WTC11 (cell line): ENCODE measurements around the gene EP400.

Source experiments
- AFF4 ChIP-seq: sonication (generic); formaldehyde crosslinking; IDR thresholded peaks from 2 replicates; pipeline ENCODE4 v1.8.1; 2023; ENCODE audit warnings: mild to moderate bottlenecking, missing genetic modification reagents, borderline replicate concordance
- CTCF ChIP-seq: fragments of 200-600 bp; IDR thresholded peaks from 2 replicates; pipeline ENCODE4 v1.8.0; 2022; ENCODE audit warnings: antibody characterized with exemption
- ETV6 ChIP-seq: sonication (generic); formaldehyde crosslinking; IDR thresholded peaks from 2 replicates; pipeline ENCODE4 v1.8.1; 2022; ENCODE audit warnings: mild to moderate bottlenecking, missing genetic modification reagents
- HMGXB4 ChIP-seq: sonication (generic); formaldehyde crosslinking; IDR thresholded peaks from 2 replicates; pipeline ENCODE4 v1.8.1; 2023; ENCODE audit warnings: mild to moderate bottlenecking, moderate library complexity, missing genetic modification reagents
- JUN ChIP-seq: sonication (generic); formaldehyde crosslinking; IDR thresholded peaks from 2 replicates; pipeline ENCODE4 v1.8.0; 2023; ENCODE audit warnings: mild to moderate bottlenecking, missing genetic modification reagents
- KAT7 ChIP-seq: sonication (generic); formaldehyde crosslinking; IDR thresholded peaks from 2 replicates; pipeline ENCODE4 v1.8.1; 2023; ENCODE audit warnings: missing genetic modification reagents, mild to moderate bottlenecking, borderline replicate concordance
- MLX ChIP-seq: sonication (generic); formaldehyde crosslinking; IDR thresholded peaks from 2 replicates; pipeline ENCODE4 v1.8.1; 2023; ENCODE audit warnings: mild to moderate bottlenecking, missing genetic modification reagents, moderate library complexity
- NR3C1 ChIP-seq: sonication (generic); formaldehyde crosslinking; conservative IDR thresholded peaks from 2 replicates; pipeline ENCODE4 v1.8.1; 2023; ENCODE audit warnings: low read depth, mild to moderate bottlenecking, missing genetic modification reagents
- RORB ChIP-seq: fragments of 250-450 bp; sonication (Bioruptor Pico); IDR thresholded peaks from 2 replicates; pipeline ENCODE4 v1.9.0; 2021; ENCODE audit warnings: mild to moderate bottlenecking
- TCF7 ChIP-seq: sonication (generic); formaldehyde crosslinking; IDR thresholded peaks from 2 replicates; pipeline ENCODE4 v1.8.0; 2022; ENCODE audit warnings: mild to moderate bottlenecking, low read depth, missing genetic modification reagents, moderate library complexity
- ZNF232 ChIP-seq: sonication (generic); formaldehyde crosslinking; IDR thresholded peaks from 2 replicates; pipeline ENCODE4 v1.8.0; 2022; ENCODE audit warnings: mild to moderate bottlenecking, missing genetic modification reagents
- ZSCAN18 ChIP-seq: fragments of 250-450 bp; sonication (Bioruptor Pico); IDR thresholded peaks from 2 replicates; pipeline ENCODE4 v2.1.2; 2022; ENCODE audit warnings: mild to moderate bottlenecking, moderate library complexity
- TF ChIP-seq, protein P1 (sequence below): sonication (generic); formaldehyde crosslinking; IDR thresholded peaks from 2 replicates; pipeline ENCODE4 v1.8.0; 2022; ENCODE audit warnings: mild to moderate bottlenecking, missing genetic modification reagents
- TF ChIP-seq, protein P2 (sequence below): sonication (generic); formaldehyde crosslinking; IDR thresholded peaks from 2 replicates; pipeline ENCODE4 v1.8.0; 2023; ENCODE audit warnings: missing genetic modification reagents

DNA sequence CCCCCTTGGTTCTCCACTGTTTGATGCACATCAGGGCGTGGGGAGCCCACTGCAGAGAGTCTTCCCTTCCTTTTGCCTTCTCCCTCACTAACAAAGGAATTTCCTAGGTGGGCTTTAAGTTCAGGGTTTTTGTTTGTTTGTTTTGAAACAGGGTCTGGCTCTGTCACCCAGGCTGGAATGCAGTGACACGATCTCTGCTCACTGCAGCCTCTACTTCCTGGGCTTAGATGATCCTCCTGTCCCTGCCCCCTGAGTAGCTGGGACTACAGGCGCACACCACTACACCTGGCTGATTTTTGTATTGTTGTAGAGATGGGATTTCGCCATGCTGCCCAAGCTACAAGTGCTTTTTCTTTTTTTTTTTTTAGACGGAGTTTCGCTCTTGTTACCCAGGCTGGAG, 33.8 kb downstream of the EP400 start:
- no peak for TF ChIP-seq ZSCAN18 (CRISPR knock-in tag)
- TF ChIP-seq, protein P1, sequence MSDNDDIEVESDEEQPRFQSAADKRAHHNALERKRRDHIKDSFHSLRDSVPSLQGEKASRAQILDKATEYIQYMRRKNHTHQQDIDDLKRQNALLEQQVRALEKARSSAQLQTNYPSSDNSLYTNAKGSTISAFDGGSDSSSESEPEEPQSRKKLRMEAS (CRISPR knock-in tag), result no peak
- TF ChIP-seq CTCF, result no peak
- no peak for TF ChIP-seq NR3C1
- TF ChIP-seq MLX (CRISPR knock-in tag), result no peak
- TF ChIP-seq ETV6 (CRISPR knock-in tag), result no peak
- TF ChIP-seq TCF7 (CRISPR knock-in tag), result no peak
- TF ChIP-seq KAT7 (CRISPR knock-in tag), result no peak
- no peak for TF ChIP-seq JUN (CRISPR knock-in tag)
- TF ChIP-seq AFF4 (CRISPR knock-in tag), result no peak
- TF ChIP-seq RORB (CRISPR knock-in tag), result no peak
- no peak for TF ChIP-seq HMGXB4 (CRISPR knock-in tag)
- TF ChIP-seq, protein P2, sequence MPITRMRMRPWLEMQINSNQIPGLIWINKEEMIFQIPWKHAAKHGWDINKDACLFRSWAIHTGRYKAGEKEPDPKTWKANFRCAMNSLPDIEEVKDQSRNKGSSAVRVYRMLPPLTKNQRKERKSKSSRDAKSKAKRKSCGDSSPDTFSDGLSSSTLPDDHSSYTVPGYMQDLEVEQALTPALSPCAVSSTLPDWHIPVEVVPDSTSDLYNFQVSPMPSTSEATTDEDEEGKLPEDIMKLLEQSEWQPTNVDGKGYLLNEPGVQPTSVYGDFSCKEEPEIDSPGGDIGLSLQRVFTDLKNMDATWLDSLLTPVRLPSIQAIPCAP (CRISPR knock-in tag), result no peak
- no peak for TF ChIP-seq ZNF232
